NCI-H1092 treated with DMSO at 0.1 percent for 48 hours (cell line): ENCODE results near the gene CXorf38.
"Not testable (repeated sequence)": the region's sequence is repeated elsewhere in the genome, so short reads cannot be mapped to it uniquely, and the experiment has no call there.

Experiments used
- DNase-seq: peaks from one replicate; lab custom pipeline; 2025; lab: John Stamatoyannopoulos, UW

The CXorf38 gene

DNA sequence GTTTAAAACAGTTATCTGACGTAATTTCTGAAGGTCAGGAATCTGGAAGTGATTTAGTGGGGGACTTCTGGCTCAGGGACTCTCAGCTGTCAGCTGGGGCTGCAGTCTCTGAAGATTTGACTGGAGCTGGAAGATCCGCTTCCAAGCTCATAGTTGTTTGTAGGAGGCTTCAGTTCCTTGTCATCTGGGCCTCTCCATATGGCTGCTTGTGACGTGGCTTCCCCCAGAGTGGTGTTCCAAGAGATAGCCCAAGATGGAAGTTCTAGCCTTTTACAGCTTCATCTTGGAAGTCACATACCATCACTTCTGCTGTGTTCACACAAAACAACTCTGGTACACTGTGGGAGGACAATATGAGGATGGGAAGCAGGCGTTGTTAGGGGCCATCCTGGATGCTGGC lies 22.1 kb downstream of the CXorf38 start:
- no peak for DNase-seq

DNA sequence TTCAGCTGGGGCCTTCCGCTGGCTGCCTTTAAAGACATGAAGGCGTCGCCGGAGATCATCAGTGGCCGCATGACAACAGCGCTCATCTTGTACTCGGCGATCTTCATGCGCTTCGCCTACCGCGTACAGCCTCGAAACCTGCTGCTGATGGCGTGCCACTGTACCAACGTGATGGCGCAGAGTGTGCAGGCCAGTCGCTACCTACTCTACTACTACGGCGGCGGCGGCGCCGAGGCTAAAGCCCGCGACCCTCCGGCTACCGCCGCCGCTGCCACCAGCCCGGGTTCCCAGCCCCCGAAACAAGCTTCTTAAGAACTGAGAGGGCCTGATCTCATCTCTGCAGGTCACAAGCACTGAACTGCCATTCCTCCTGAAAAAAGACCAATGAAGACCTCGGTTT lies 23.7 kb downstream of the CXorf38 start:
- no peak for DNase-seq

- no peak for DNase-seq
These were observed 24.2 kb downstream of the CXorf38 start, which contains the start of gene MPC1L for GRCh38 chrX:40623139-40623536. Gene MPC1L, plus strand, starts transcription at chrX:40623428. Its CDS starts 138 bp downstream, at chrX:40623566.

- DNase-seq, result no peak
These were observed 24.8 kb downstream of the CXorf38 start for GRCh38 chrX:40622479-40623138.

DNA sequence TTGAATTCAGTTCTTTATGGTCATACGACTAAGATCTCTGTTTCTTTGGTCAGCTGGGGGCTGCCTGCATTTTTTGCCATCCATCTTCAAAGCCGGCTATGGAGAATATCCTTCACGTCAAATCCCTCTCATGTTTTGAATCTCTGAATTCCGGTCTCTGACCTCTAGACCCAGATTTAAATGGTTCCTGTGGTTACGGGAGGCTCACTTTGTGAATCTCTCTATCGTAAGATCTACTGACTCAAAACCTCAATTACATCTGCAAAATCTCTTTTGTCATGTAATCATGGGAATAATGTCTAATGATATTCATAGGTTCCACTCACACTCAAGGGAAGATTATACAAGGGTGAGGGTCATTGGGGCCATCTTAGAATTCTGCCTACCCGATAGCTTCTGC lies 29.8 kb downstream of the CXorf38 start:
- DNase-seq, result no peak

- DNase-seq, result no peak
These were observed 31.4 kb downstream of the CXorf38 start for GRCh38 chrX:40615976-40616375.

GRCh38 chrX:40612511-40612910 lies 34.9 kb downstream of the CXorf38 start:
- DNase-seq, result no peak

- no peak for DNase-seq
These were observed 40.0 kb downstream of the CXorf38 start for GRCh38 chrX:40607381-40607780.

DNA sequence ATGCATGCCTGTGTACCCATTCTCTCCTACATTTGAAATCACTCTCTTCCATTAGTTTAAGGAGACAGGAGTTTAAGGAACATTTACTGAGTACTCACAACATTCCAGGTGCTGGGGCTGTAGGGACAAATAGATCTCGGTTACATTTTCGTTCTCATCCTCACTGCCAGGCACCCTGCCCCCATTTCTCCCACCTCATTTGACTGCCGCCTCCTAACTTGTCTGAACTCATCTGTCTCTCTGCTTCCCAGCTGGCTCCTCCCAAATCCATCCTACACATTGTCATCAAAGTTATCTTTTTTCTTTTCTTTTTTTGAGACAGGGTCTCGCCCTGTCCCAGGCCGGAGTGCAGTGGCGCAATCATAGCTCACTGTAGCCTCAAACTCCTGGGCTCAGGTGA lies 43.9 kb downstream of the CXorf38 start:
- DNase-seq, result no peak

DNA sequence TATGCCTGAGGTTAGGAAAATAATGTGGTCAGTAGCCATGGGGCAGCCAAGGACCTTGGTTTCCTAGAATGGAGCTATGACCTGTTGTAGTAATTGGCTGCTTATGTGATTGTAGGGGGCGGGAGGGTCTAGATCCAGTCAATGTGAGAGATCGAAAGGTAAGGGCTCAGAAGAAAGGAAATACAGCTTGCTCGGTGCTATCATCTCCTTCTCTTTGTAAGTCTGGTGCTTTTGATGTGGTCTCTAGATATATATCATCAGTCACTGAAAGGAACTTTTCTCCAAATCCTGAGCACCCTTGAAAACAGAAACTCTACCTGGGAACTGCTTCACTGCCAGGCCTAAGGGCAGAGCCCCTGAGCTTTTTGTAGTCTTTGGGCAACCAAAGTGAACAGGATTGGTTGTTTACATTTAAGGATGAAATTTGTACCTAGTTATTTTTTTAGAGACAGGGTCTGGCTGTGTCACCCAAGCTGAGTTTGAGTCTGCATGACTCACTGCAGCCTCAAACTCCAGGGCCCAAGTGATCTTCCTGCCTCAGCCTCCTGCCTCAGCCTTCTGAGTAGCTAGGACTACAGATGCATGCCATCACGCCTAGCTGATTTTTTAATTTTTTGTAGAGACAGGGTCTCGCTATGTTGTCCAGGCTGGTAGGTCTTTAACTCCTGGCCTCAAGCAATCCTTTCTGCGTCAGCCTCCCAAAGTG lies 57.6 kb downstream of the CXorf38 start:
- not testable (repeated sequence) for DNase-seq

GRCh38 chrX:40587623-40588022 lies 59.7 kb downstream of the CXorf38 start:
- not testable (repeated sequence) for DNase-seq

GRCh38 chrX:40582811-40583210 lies 64.5 kb downstream of the CXorf38 start:
- DNase-seq, result no peak

DNA sequence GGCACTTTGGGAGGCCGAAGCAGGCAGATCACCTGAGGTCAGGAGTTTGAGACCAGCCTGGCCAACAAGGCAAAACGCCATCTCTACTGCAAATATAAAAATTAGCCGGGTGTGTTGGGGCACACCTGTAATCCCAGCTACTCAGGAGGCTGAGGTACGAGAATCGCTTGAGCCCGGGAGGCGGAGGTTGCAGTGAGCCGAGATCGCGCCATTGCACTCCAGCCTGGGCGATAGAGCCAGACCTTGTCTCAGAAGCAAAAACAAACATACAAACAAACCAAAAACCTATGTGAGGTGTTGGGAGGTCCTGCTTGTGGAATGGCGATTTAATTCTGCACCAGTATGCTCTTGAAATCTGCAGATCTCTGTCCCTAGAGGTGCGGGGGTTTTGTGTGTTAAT lies 65.2 kb downstream of the CXorf38 start:
- not testable (repeated sequence) for DNase-seq

GRCh38 chrX:40581336-40581920 lies 65.9 kb downstream of the CXorf38 start:
- DNase-seq, result no peak

DNA sequence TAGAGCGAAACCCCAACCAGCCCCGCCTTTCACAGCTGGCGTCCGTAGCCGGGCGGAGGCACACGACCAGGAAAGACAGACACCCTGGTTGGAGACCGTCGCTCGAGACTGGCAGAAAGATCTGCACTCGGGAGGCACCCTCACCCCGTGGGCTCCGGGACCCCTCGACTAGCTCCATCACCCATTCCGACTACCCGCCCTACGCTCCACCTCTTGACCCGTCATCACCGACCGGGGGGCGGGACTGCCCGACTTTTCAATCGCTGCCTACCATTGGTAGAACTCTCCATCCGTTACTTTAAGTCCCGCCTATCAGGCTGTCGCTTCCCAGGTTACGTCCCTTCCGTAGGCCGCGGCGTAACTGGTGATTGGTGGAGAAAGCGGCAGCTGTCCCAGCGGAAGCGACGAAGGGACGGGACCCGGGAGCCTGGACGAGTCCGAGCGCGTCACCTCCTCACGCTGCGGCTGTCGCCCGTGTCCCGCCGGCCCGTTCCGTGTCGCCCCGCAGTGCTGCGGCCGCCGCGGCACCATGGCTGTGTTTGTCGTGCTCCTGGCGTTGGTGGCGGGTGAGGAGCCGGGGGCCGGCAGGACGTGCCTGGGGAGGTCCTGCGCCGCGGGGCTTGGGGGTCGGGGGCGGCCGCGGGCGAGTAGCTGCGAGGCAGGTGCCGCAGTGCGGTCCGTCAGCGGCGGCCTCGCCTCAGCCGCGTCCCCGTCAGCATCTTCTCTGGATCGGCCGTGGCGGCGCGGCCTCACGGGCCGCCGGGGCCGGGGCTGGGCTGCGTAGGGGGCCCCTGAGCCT lies 66.6 kb downstream of the CXorf38 start, which contains the start of gene ATP6AP2:
ATP6AP2 (plus strand) TSS at position 434 of the 799 bp plus-strand sequence; CDS start at position 530, 96 bp downstream.
- peak; percentile 96 for DNase-seq

DNA sequence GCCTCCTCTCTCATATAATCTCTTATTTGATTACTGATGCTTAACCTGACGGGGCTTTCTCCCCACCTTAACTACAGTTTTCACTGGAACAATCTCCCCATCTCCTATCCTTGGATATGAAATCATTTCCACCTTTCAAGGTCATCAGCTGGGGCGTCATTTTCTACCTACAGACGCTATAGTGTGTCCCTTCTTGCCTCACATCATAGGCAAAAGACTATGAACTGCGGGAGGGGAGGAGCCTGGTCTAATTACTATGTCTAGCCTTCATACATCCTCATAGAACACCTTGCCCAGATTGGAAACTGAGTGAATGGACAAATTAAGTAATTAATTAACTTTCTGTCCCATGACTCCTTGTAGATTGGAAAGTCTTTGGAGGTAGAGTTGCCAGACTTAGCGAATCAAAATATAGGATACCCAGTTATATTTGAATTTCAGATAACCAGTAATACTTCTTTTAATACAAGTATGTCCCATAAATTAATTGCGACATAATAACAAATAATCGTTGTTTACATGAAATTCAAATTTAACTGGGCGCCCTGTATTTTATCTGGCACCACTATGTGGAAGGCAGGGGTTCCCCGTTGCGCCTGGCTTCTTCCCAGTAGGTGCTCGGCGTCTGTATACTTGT lies 67.3 kb downstream of the CXorf38 start:
- no peak for DNase-seq

- DNase-seq, result no peak
These were observed 68.2 kb downstream of the CXorf38 start for GRCh38 chrX:40579141-40579540.

DNA sequence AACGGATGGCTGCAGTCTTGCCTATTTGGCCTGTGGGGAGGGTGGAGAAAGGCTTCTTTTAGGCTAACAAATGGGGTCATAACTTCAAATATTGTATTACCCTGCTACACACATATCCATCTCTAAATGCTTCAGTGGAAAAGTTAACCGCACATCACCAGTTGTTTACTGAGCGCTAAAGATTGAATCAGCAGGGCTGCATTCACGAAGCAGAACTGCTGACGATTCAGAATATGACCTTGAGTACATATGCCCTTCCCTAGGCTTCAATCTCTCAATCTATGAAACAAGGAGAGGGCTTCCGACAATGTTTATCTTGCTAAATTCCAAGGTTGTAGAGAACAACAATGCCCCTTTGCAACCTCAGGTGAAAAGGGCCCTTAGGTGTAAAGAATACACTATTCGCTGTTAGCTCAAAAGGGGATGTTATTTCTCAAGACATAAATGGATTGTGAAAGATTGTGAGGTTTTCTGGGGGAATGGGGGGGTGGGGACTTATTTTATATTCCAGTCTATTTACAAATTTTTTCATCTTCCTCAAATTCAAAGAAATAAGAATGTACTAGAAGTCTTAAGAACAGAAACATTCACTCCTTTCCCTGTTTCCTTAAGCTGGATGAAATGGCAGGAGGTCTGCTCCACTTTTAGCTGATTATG lies 69.2 kb downstream of the CXorf38 start:
- no peak for DNase-seq
